H1 (cell line): ENCODE results near the gene CCDC38. TPM values are rescaled to one million over a fixed set of nuclear protein-coding genes. Genes with fewer than 3 reads are reported as not detected.

ENCODE experiments used
- CTCF ChIA-PET: fragments of 300-600 bp; sonication (Branson Sonifier 250); formaldehyde crosslinking; loops from one replicate; lab custom pipeline; 2021; ENCODE audit not compliant: partially characterized antibody; lab: Charles Lee
- POLR2A ChIA-PET: fragments of 300-600 bp; sonication (Branson Sonifier 250); formaldehyde crosslinking; loops from one replicate; lab custom pipeline; 2021; ENCODE audit warnings: inconsistent platforms; ENCODE audit not compliant: partially characterized antibody; lab: Charles Lee
- DNase-seq, 2 experiments: peaks; one replicate each; pipeline versions ENCODE4 v3.0.0 to v3.0.0-alpha.2; 2010 to 2022; ENCODE audit warnings: low spot score in 2 of 2, low read depth in 1 of 2, mixed read lengths in 1 of 2
- FAIRE-seq: peaks from 2 replicates; lab custom pipeline; 2011; peaks lifted over from hg19 to GRCh38; lab: Jason Lieb, UNC
- H2AFZ ChIP-seq: 2 replicates; pipeline ENCODE4 v1.8.1; 2012; ENCODE audit warnings: low read length, inconsistent platforms
- H2AK5ac ChIP-seq: 2 replicates; pipeline ENCODE4 v1.6.1; 2013; ENCODE audit warnings: low read depth, low read length
- H2BK120ac ChIP-seq: replicated peaks from 2 replicates; pipeline ENCODE3; 2013; ENCODE audit warnings: low read depth, low read length, inconsistent platforms
- H2BK12ac ChIP-seq: 2 replicates; pipeline ENCODE4 v1.6.1; 2013; ENCODE audit warnings: low read depth, low read length
- H2BK15ac ChIP-seq: 2 replicates; pipeline ENCODE4 v1.6.1; 2013; ENCODE audit warnings: low read length
- H2BK20ac ChIP-seq: 2 replicates; pipeline ENCODE4 v1.6.1; 2013; ENCODE audit warnings: low read length
- H2BK5ac ChIP-seq: 2 replicates; pipeline ENCODE4 v1.6.1; 2013; ENCODE audit warnings: low read depth, low read length
- H3K14ac ChIP-seq: 2 replicates; pipeline ENCODE4 v1.6.1; 2013; ENCODE audit warnings: inconsistent platforms; ENCODE audit not compliant: insufficient read length
- H3K18ac ChIP-seq: 2 replicates; pipeline ENCODE4 v1.6.1; 2013; ENCODE audit warnings: low read length; ENCODE audit errors: extremely low read depth
- H3K23ac ChIP-seq: 2 replicates; pipeline ENCODE4 v1.6.1; 2013; ENCODE audit warnings: inconsistent platforms; ENCODE audit not compliant: insufficient read length
- H3K23me2 ChIP-seq: 2 replicates; pipeline ENCODE4 v1.6.1; 2013; ENCODE audit warnings: low read depth, low read length
- H3K27ac ChIP-seq: 2 replicates; pipeline ENCODE4 v1.6.1; 2011; ENCODE audit warnings: low read depth, low read length, inconsistent platforms
- H3K27me3 ChIP-seq, 4 experiments: replicated peaks in 1 of 4; 1 replicate in 1 of 4; 2 replicates in 3 of 4; pipeline versions ENCODE4 v1.6.1 to v1.8.1; 2011 to 2013; ENCODE audit warnings: low read length in 3 of 4, mild to moderate bottlenecking in 3 of 4, inconsistent platforms in 2 of 4, mixed read lengths in 2 of 4, moderate library complexity in 1 of 4; ENCODE audit not compliant: control insufficient read depth in 3 of 4, insufficient read depth in 3 of 4; ENCODE audit errors: extremely low read depth in 1 of 4
- H3K36me3 ChIP-seq, 4 experiments: 2 replicates each; pipeline versions ENCODE4 v1.6.1 to v1.8.1; 2011 to 2013; ENCODE audit warnings: mild to moderate bottlenecking in 4 of 4, low read length in 3 of 4, moderate library complexity in 2 of 4, control low read depth in 1 of 4, inconsistent platforms in 1 of 4; ENCODE audit not compliant: insufficient read depth in 4 of 4, control insufficient read depth in 2 of 4
- H3K4ac ChIP-seq: replicated peaks from 2 replicates; pipeline ENCODE3; 2013; ENCODE audit warnings: low read length, low read depth, mixed read lengths, inconsistent platforms; ENCODE audit not compliant: insufficient read length
- H3K4me1 ChIP-seq, 4 experiments: replicated peaks in 1 of 4; 1 replicate in 1 of 4; 2 replicates in 3 of 4; pipeline versions ENCODE4 v1.6.1 to v1.8.1; 2011 to 2013; ENCODE audit warnings: low read length in 3 of 4, inconsistent platforms in 2 of 4, mixed read lengths in 1 of 4; ENCODE audit not compliant: insufficient read depth in 4 of 4, control insufficient read depth in 3 of 4
- H3K4me2 ChIP-seq, 2 experiments: 2 replicates each; pipeline versions ENCODE4 v1.6.1 to v1.8.1; 2011 to 2013; ENCODE audit warnings: low read depth in 2 of 2, low read length in 2 of 2, control low read depth in 1 of 2, inconsistent platforms in 1 of 2, mild to moderate bottlenecking in 1 of 2; ENCODE audit not compliant: insufficient read depth in 1 of 2
- H3K4me3 ChIP-seq, 4 experiments: fragments of 200-600, 300-600 bp in 1 of 4; sonication (generic), shearing (Covaris generic), sonication (Bioruptor Twin) in 1 of 4; 2 replicates each; pipeline versions ENCODE4 v1.5.1 to v1.8.1; 2011 to 2016; ENCODE audit warnings: low read length in 4 of 4, low read depth in 3 of 4, control low read depth in 2 of 4, inconsistent platforms in 2 of 4, mild to moderate bottlenecking in 2 of 4, mixed read lengths in 1 of 4, moderate library complexity in 1 of 4; ENCODE audit not compliant: insufficient read depth in 2 of 4; ENCODE audit errors: extremely low read depth in 1 of 4
- H3K56ac ChIP-seq: replicated peaks from 2 replicates; pipeline ENCODE3; 2013; ENCODE audit warnings: low read depth, mild to moderate bottlenecking, mixed read lengths, low read length, inconsistent platforms; ENCODE audit not compliant: insufficient read length
- H3K79me1 ChIP-seq: 2 replicates; pipeline ENCODE4 v1.6.1; 2013; ENCODE audit warnings: low read depth, low read length, control low read depth
- H3K79me2 ChIP-seq, 2 experiments: 2 replicates each; pipeline versions ENCODE4 v1.6.1 to v1.8.1; 2012 to 2013; ENCODE audit warnings: low read length in 2 of 2, mild to moderate bottlenecking in 2 of 2, inconsistent platforms in 1 of 2; ENCODE audit not compliant: insufficient read depth in 2 of 2, control insufficient read depth in 1 of 2
- H3K9ac ChIP-seq, 4 experiments: replicated peaks in 1 of 4; 1 replicate in 1 of 4; 2 replicates in 3 of 4; pipeline versions ENCODE4 v1.6.1 to v1.8.1; 2011 to 2013; ENCODE audit warnings: low read depth in 3 of 4, low read length in 3 of 4, control low read depth in 2 of 4, mild to moderate bottlenecking in 2 of 4, moderate library complexity in 2 of 4, inconsistent platforms in 1 of 4; ENCODE audit errors: extremely low read depth in 1 of 4
- H3K9me3 ChIP-seq, 2 experiments: 2 replicates each; pipeline versions ENCODE4 v1.6.1 to v1.8.1; 2012 to 2013; ENCODE audit warnings: mild to moderate bottlenecking in 2 of 2, moderate library complexity in 2 of 2, control low read depth in 1 of 2, inconsistent platforms in 1 of 2, low read depth in 1 of 2, low read length in 1 of 2, mixed read lengths in 1 of 2; ENCODE audit not compliant: insufficient read depth in 2 of 2
- H4K20me1 ChIP-seq, 2 experiments: replicated peaks in 1 of 2; 2 replicates each; pipeline versions ENCODE3 to v1.8.1; 2011 to 2013; ENCODE audit warnings: inconsistent platforms in 2 of 2, low read length in 2 of 2, mild to moderate bottlenecking in 1 of 2; ENCODE audit not compliant: insufficient read depth in 2 of 2, control insufficient read depth in 1 of 2
- H4K5ac ChIP-seq: 2 replicates; pipeline ENCODE4 v1.6.1; 2013; ENCODE audit warnings: low read length, low read depth, mixed read lengths, inconsistent platforms; ENCODE audit not compliant: insufficient read length
- H4K8ac ChIP-seq: 2 replicates; pipeline ENCODE4 v1.8.0; 2013; ENCODE audit warnings: mild to moderate bottlenecking, moderate library complexity, low read length, inconsistent platforms; ENCODE audit not compliant: insufficient read depth; ENCODE audit errors: extremely low read depth
- H4K91ac ChIP-seq: replicated peaks from 2 replicates; pipeline ENCODE3; 2013; ENCODE audit warnings: low read length, mixed read lengths, inconsistent platforms; ENCODE audit not compliant: insufficient read length
- CHD1 ChIP-seq: IDR thresholded peaks from 2 replicates; pipeline ENCODE4 v1.6.1; 2012; ENCODE audit warnings: low read depth, low read length, improper control_type of control experiment
- EP300 ChIP-seq, 2 experiments: IDR thresholded peaks; 1 replicate in 1 of 2; 2 replicates in 1 of 2; pipeline ENCODE4 v1.6.1; 2011 to 2012; ENCODE audit warnings: low read depth in 2 of 2, low read length in 2 of 2, mild to moderate bottlenecking in 2 of 2, borderline replicate concordance in 1 of 2, inconsistent platforms in 1 of 2, moderate library complexity in 1 of 2
- ZNF274 ChIP-seq: IDR thresholded peaks from 2 replicates; pipeline ENCODE4 v1.7.0; 2012; ENCODE audit warnings: low read length, borderline replicate concordance; ENCODE audit errors: extremely low read depth
- WGBS, 2 experiments: shearing (Covaris generic) in 1 of 2; methylation state at CpG; one replicate each; pipeline versions ENCODE4 v1.1.6 to v1.1.7; 2013 to 2015; ENCODE audit warnings: low lambda C conversion rate in 2 of 2, mixed read lengths in 2 of 2, inconsistent platforms in 1 of 2, low coverage in 1 of 2, missing lambda C conversion rate in 1 of 2; ENCODE audit not compliant: insufficient replicate concordance in 2 of 2, insufficient coverage in 1 of 2, insufficient read length in 1 of 2; ENCODE audit errors: extremely low coverage in 1 of 2, missing lambda C conversion rate in 1 of 2; 5-methylcytosine and 5-hydroxymethylcytosine counted together
- polyA plus RNA-seq, 7 experiments: library from polyadenylated mRNA; depleted of rRNA in 3 of 7; stranded (reverse) in 5 of 7; unstranded in 2 of 7; fragments of >200 nt in 5 of 7; fragments of 200-250 nt in 2 of 7; gene quantifications; 1 replicate in 5 of 7; 2 replicates in 1 of 7; 4 replicates in 1 of 7; pipeline versions ENCODE4 v1.2.1 to v1.2.3, GENCODE V29; 2011 to 2013; ENCODE audit warnings: missing spikeins in 2 of 7, mixed read lengths in 2 of 7
- total RNA-seq: library from RNA; stranded (reverse); fragmentation: NEBNext Ultra II Directional; extraction: Animal tissue kit (Norgen Biotek cat#: 25700); gene quantifications from 2 replicates; pipeline ENCODE4 v1.2.1, GENCODE V29; 2021

Gene CCDC38
- total and polyA plus RNA-seq, 2 of the 8 experiments (the other 6 are each of a cell fraction or from before 2014, with no cell fraction given): not detected

- DNase-seq: no peak
- Histone ChIP-seq H3K4me2 (no peak overlapping the region), H3K79me1 (no peaks in the 10 kb centered on the region), H3K4ac (no peak overlapping the region), H3K27ac (no peak overlapping the region), H3K23ac (no peak overlapping the region), H2BK5ac (no peak overlapping the region), H2AK5ac (no peak overlapping the region), H2BK20ac (no peak overlapping the region), H3K27me3 (no peaks in the 10 kb centered on the region), H4K20me1 (peaks cover 2 to 3% of the 10 kb centered on the region in 2 experiments), H3K14ac (no peak overlapping the region), H2BK120ac (no peak overlapping the region), H2BK15ac (no peak overlapping the region), H3K79me2 (peaks cover 16 to 61% of the 10 kb centered on the region in 2 experiments), H3K18ac (no peak overlapping the region), H3K9ac (no peak overlapping the region), H4K91ac (no peak overlapping the region), H3K4me3 (no peak overlapping the region), H3K4me1 (peaks cover 0 to 4% (median 2%) of the 10 kb centered on the region in 4 experiments; a peak in 3 of 7 replicates), H4K5ac (no peak overlapping the region), H3K9me3 (peaks cover 0 to 6% of the 10 kb centered on the region in 2 experiments; a peak in 1 of 4 replicates), H3K23me2 (peaks cover 14% of the 10 kb centered on the region), H4K8ac (no peak overlapping the region), H3K36me3 (peaks cover 2 to 58% (median 33%) of the 10 kb centered on the region in 4 experiments), H2AFZ (no peak overlapping the region), H3K56ac (no peak overlapping the region), H2BK12ac (no peak overlapping the region)
- ChIA-PET CTCF (interaction anchor here (0.7 to 0.9 kb wide), 2 partner anchors 44 to 57 kb away, joined by 3 read pairs; no protein-coding TSS in a partner anchor), POLR2A (interaction anchor here (0.7 to 6.7 kb wide), 2 partner anchors 10 to 100 kb away, joined by 3 to 53 read pairs; no protein-coding TSS in a partner anchor)
- TF ChIP-seq EP300 (IDR thresholded peaks at IDR 0.05; ENCODE audit: borderline replicate concordance in 1 of 2, low read depth in 2 of 2, low read length in 2 of 2) (no peak), ZNF274 (no peak), CHD1 (no peak)
- no peak for FAIRE-seq
- WGBS, 2 experiments: 89% methylated on average over 3 of the region's 3 CpGs; no CpG with 5 or more reads in 1 of the 2 experiments
These were observed 80.4 kb downstream of the CCDC38 start for GRCh38 chr12:95862038-95862437.
